Astrocyte (in vitro differentiated cells and primary cell): ENCODE results near the gene PDGFRA. TPM values are rescaled to one million over a fixed set of nuclear protein-coding genes. Genes with fewer than 3 reads are reported as not detected.

Source experiments
- DNase-seq: peaks from one replicate; pipeline ENCODE4 v3.0.0-alpha.2; 2010; ENCODE audit warnings: low read depth
- FAIRE-seq: peaks from 2 replicates; lab custom pipeline; 2011; peaks lifted over from hg19 to GRCh38; lab: Jason Lieb, UNC
- H2AFZ ChIP-seq: 2 replicates; pipeline ENCODE4 v1.6.0; 2012; ENCODE audit warnings: low read depth, low read length, inconsistent platforms
- H3K27ac ChIP-seq: 2 replicates; pipeline ENCODE4 v1.5.1; 2011; ENCODE audit warnings: low read depth, low read length, inconsistent platforms
- H3K27me3 ChIP-seq: 2 replicates; pipeline ENCODE4 v1.6.0; 2011; ENCODE audit warnings: low read length, inconsistent platforms; ENCODE audit not compliant: insufficient read depth
- H3K36me3 ChIP-seq: 2 replicates; pipeline ENCODE4 v1.5.1; 2011; ENCODE audit warnings: low read length, inconsistent platforms; ENCODE audit not compliant: insufficient read depth
- H3K4me1 ChIP-seq: 2 replicates; pipeline ENCODE4 v1.5.1; 2011; ENCODE audit warnings: low read length, inconsistent platforms; ENCODE audit not compliant: insufficient read depth
- H3K4me2 ChIP-seq: 2 replicates; pipeline ENCODE4 v1.6.0; 2012; ENCODE audit warnings: low read length, inconsistent platforms
- H3K4me3 ChIP-seq: 2 replicates; pipeline ENCODE4 v1.5.1; 2011; ENCODE audit warnings: low read depth, mild to moderate bottlenecking, low read length, inconsistent platforms; ENCODE audit not compliant: insufficient read depth
- H3K79me2 ChIP-seq: 2 replicates; pipeline ENCODE4 v1.6.0; 2012; ENCODE audit warnings: mild to moderate bottlenecking, low read length, inconsistent platforms; ENCODE audit not compliant: insufficient read depth
- H3K9ac ChIP-seq: 2 replicates; pipeline ENCODE4 v1.6.0; 2012; ENCODE audit warnings: mild to moderate bottlenecking, low read length, inconsistent platforms
- H3K9me3 ChIP-seq: 2 replicates; pipeline ENCODE4 v1.5.1; 2012; ENCODE audit warnings: low read depth, mild to moderate bottlenecking, low read length, inconsistent platforms; ENCODE audit not compliant: insufficient read depth
- H4K20me1 ChIP-seq: 2 replicates; pipeline ENCODE4 v1.6.0; 2012; ENCODE audit warnings: low read length, inconsistent platforms; ENCODE audit not compliant: insufficient read depth
- H3K27ac Mint-ChIP-seq: one replicate; pipeline ENCODE4 v1.8.0; 2021; ENCODE audit warnings: mild to moderate bottlenecking, mixed read lengths; ENCODE audit not compliant: unreplicated experiment
- H3K27me3 Mint-ChIP-seq: one replicate; pipeline ENCODE4 v1.8.0; 2021; ENCODE audit warnings: low read depth, mixed read lengths; ENCODE audit not compliant: unreplicated experiment
- H3K36me3 Mint-ChIP-seq: one replicate; pipeline ENCODE4 v1.8.0; 2021; ENCODE audit warnings: low read depth, mixed read lengths; ENCODE audit not compliant: unreplicated experiment
- H3K4me1 Mint-ChIP-seq: one replicate; pipeline ENCODE4 v1.8.0; 2021; ENCODE audit warnings: low read depth, mixed read lengths; ENCODE audit not compliant: unreplicated experiment
- H3K4me3 Mint-ChIP-seq: one replicate; pipeline ENCODE4 v1.8.0; 2021; ENCODE audit warnings: mild to moderate bottlenecking, moderate library complexity, mixed read lengths; ENCODE audit not compliant: unreplicated experiment
- H3K9me3 Mint-ChIP-seq: one replicate; pipeline ENCODE4 v1.8.0; 2021; ENCODE audit warnings: mild to moderate bottlenecking, mixed read lengths; ENCODE audit not compliant: unreplicated experiment
- EZH2 ChIP-seq: IDR thresholded peaks from 2 replicates; pipeline ENCODE4 v1.6.1; 2012; ENCODE audit warnings: mild to moderate bottlenecking, low read length, inconsistent platforms; ENCODE audit not compliant: insufficient read depth
- total RNA-seq: library from RNA; stranded (reverse); gene quantifications from 2 replicates; pipeline ENCODE4 v1.2.1, GENCODE V29; 2021
- TF ChIP-seq, protein P1 (sequence below): IDR thresholded peaks from 2 replicates; pipeline ENCODE4 v1.5.1; 2011; ENCODE audit warnings: low read depth, mild to moderate bottlenecking, inconsistent platforms, low read length, moderate library complexity; ENCODE audit not compliant: insufficient read depth

Gene PDGFRA
- total RNA-seq, 1 donor from 2014 or later = 9.2 TPM

DNA sequence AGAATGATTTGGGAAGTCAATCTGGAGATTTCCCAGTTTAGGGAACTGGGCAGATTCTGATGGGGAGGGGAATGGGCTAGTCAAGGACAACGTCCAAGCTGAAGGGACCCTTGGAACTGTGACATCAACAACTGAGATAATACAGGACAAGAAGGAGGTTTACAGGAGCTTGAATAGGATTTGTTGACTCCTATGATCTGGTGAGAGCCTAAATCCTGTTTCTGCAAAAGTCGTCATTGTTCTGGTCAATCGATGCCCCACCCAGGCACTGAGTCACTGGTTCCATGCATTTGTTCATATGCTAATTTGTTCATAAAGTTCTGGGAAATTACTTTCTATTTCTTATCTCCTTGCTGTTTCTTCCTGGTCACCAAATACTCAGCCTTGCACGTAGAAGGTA is 15.3 kb upstream of the PDGFRA start:
- H2AFZ ChIP-seq = peak overlapping the region; percentile 3
- no peaks in the 10 kb centered on the region for H3K27me3 ChIP-seq
- H3K4me3 ChIP-seq = no peak overlapping the region
- no peaks in the 10 kb centered on the region for H3K36me3 Mint-ChIP-seq
- no peak overlapping the region for H3K27ac ChIP-seq
- H3K4me2 ChIP-seq = no peak overlapping the region
- no peaks in the 10 kb centered on the region for H4K20me1 ChIP-seq
- H3K27me3 Mint-ChIP-seq = peaks cover 5% of the 10 kb centered on the region
- peaks cover 4% of the 10 kb centered on the region for H3K4me1 ChIP-seq
- H3K9me3 ChIP-seq = no peaks in the 10 kb centered on the region
- H3K79me2 ChIP-seq = no peaks in the 10 kb centered on the region
- DNase-seq = peak; percentile 38
- TF ChIP-seq, protein P1, sequence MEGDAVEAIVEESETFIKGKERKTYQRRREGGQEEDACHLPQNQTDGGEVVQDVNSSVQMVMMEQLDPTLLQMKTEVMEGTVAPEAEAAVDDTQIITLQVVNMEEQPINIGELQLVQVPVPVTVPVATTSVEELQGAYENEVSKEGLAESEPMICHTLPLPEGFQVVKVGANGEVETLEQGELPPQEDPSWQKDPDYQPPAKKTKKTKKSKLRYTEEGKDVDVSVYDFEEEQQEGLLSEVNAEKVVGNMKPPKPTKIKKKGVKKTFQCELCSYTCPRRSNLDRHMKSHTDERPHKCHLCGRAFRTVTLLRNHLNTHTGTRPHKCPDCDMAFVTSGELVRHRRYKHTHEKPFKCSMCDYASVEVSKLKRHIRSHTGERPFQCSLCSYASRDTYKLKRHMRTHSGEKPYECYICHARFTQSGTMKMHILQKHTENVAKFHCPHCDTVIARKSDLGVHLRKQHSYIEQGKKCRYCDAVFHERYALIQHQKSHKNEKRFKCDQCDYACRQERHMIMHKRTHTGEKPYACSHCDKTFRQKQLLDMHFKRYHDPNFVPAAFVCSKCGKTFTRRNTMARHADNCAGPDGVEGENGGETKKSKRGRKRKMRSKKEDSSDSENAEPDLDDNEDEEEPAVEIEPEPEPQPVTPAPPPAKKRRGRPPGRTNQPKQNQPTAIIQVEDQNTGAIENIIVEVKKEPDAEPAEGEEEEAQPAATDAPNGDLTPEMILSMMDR = no peak
- TF ChIP-seq EZH2 = no peak
- FAIRE-seq = no peak
- H3K36me3 ChIP-seq = no peaks in the 10 kb centered on the region
- H3K4me3 Mint-ChIP-seq = no peak overlapping the region
- no peak overlapping the region for H3K9ac ChIP-seq
- peaks cover 12% of the 10 kb centered on the region for H3K4me1 Mint-ChIP-seq
- H3K9me3 Mint-ChIP-seq = peaks cover 5% of the 10 kb centered on the region
- no peak overlapping the region for H3K27ac Mint-ChIP-seq

- FAIRE-seq = no peak
- TF ChIP-seq, protein P1 = no peak
- TF ChIP-seq EZH2 = no peak
Observed at GRCh38 chr4:54215379-54216077, 13.6 kb upstream of the PDGFRA start.

More at GRCh38 chr4:54215379-54216077, 13.6 kb upstream of the PDGFRA start:
- H3K4me1 ChIP-seq = peaks cover 4% of the 10 kb centered on the region
- H3K27ac ChIP-seq = no peak overlapping the region
- H3K9ac ChIP-seq = no peak overlapping the region
- H3K36me3 ChIP-seq = no peaks in the 10 kb centered on the region
- H2AFZ ChIP-seq = no peak overlapping the region
- H3K36me3 Mint-ChIP-seq = no peaks in the 10 kb centered on the region
- H3K79me2 ChIP-seq = no peaks in the 10 kb centered on the region
- DNase-seq = no peak
- no peaks in the 10 kb centered on the region for H3K27me3 ChIP-seq
- H3K9me3 ChIP-seq = no peaks in the 10 kb centered on the region
- no peak overlapping the region for H3K4me3 ChIP-seq
- H3K4me1 Mint-ChIP-seq = peaks cover 15% of the 10 kb centered on the region
- peaks cover 3% of the 10 kb centered on the region for H3K9me3 Mint-ChIP-seq
- H3K4me3 Mint-ChIP-seq = no peak overlapping the region
- H4K20me1 ChIP-seq = no peaks in the 10 kb centered on the region
- H3K4me2 ChIP-seq = no peak overlapping the region
- peaks cover 3% of the 10 kb centered on the region for H3K27me3 Mint-ChIP-seq
- no peak overlapping the region for H3K27ac Mint-ChIP-seq
